NOMO-1 (cell line): Measurements from ENCODE around the gene EXOC6B.

ENCODE experiments used
- DNase-seq, 2 experiments: peaks; one replicate each; lab custom pipeline; 2025; ENCODE audit not compliant: unreplicated experiment in 2 of 2; lab: John Stamatoyannopoulos, UW

EXOC6B gene

DNA sequence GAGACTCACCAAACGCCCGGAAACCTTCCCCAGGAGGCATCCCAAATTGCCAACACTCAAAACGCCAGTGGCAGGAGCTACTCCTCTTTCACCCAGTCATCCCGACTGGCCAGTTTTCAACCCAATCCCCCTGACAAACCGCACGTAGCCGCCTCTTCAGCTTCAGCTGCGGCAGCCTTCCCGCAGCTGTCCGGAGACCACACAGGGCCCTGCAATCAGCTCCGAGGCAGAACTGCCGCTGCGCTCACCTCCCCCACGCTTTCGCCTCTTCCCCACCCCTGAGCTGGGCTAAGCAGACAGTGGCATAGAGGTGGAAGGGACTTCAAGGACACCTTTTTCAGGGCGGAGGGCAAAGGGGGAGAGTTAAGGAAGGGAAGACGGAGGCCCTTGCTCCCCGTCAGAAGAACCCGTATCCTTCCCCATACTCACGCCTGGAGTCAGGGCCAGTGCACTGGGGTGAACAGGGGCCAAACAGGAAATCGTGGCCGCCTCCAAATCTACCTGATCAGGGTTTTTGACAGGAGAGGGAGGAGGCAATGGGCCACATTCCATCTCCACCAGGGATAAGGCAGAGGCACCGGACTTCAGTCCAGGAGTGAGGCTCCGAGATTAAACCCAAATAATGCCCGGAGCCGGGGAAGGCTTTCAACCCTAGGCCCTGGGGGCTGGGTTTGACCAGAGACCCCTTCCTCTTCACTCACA is 695.0 kb downstream of the EXOC6B start:
- DNase-seq: no peak

DNA sequence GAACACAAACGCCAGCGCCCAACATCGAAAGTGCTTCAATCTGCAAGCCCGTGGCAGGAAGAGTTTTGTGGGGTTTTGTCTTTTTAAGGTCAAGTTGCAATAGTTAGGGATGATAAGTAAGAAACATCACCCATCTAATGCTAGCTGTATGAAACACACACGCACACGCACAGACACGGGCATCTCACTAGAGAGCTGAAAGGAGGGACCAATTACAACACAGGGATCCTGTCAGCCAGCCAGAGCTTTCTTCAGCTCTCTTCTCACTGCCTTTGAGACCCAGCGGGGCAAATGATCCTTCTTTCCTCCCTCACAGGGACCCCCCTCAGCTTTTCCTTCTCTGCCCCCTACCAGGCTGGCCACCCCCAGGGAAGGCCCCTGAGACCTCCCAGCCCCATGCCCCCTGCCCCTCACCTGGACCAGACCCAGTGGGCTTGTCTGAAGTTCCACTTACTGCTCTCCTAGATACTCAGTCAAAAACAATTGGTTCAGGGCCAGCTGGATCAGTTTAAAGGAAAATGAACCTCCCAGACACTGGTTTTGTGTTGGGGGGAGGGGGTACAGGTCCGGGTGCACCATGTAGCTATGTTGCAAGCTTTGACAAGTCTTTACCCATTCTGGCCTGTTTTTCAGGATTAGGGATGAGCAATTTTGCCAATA is 696.0 kb downstream of the EXOC6B start:
- DNase-seq: no peak

GRCh38 chr2:72128843-72129227 is 697.0 kb downstream of the EXOC6B start:
- no peak for DNase-seq

- DNase-seq: no peak
Observed at GRCh38 chr2:72128059-72128842, 697.6 kb downstream of the EXOC6B start.

GRCh38 chr2:72127401-72128058 is 698.3 kb downstream of the EXOC6B start:
- no peak for DNase-seq

DNA sequence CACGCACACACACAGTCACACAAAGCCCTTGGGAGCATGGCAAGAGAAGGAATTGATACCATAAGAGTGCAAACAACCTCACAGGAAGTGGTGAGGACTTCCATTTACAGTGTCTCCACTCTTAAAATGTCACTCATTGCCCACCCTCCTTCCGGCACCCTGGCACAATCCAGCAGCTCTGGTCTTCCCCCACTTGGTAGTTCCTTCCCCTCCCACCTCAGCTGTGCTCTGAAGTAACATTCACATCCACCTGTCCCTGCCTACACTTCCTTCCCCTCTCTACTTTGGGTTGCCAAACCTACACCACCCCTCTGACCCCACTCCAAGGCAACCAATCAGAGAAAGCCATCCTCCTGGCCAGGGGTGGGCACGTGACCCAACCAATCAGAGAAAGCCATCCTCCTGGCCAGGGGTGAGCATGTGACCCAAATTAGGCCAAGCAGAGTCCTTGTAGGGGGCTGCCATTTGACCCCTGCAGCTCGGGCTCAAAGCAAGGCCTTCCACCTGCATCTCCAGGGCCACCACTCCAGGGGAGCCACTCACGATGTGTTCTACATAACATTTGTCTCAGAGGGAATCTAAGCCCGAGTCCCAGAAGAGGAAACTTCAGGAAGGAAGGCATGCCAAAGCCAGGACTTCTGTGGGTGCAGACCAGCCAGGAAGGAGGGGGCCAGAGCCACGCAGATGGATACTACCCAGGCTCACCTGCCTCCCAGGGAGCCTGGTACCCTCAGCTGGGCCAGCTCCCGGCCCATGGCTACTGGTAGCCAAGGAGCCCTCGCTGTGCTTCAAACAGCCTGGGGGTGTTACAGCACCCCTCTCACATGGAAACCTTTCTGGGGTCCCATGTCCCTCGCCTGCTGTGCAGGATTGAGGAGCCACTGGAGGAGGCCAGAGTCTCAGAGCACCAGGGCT is 699.4 kb downstream of the EXOC6B start:
- no peak for DNase-seq
